GM23248 (cell line): ENCODE data around the gene IDH3A.

Experiments
- EZH2 ChIP-seq: fragments of 200-600 bp; sonication (generic); IDR thresholded peaks from 2 replicates; pipeline ENCODE4 v1.6.1; 2018; ENCODE audit warnings: antibody characterized with exemption, mild to moderate bottlenecking; ENCODE audit not compliant: insufficient read depth, poor library complexity, severe bottlenecking
- EZH2phosphoT487 ChIP-seq: fragments of 200-600 bp; sonication (generic); IDR thresholded peaks from 2 replicates; pipeline ENCODE4 v1.6.1; 2018; ENCODE audit warnings: antibody characterized with exemption, moderate library complexity, mild to moderate bottlenecking, low read depth; ENCODE audit not compliant: insufficient read depth

DNA sequence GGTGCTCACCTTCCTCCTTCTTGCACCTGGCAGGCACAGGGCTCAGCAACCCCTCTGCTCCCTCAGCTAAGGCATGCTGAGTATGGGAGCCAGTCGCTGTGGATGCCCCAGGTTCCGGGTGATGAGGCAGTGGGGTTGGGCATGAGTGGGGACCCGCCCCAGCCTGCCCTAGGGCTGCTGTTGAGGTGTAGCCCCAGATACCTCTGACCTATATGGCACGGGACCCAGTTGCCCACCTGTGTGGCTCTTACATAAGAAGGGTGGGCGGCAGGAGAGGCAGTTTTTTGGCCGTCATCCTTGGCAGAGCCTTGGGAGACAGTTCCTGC lies 64.2 kb downstream of the IDH3A start:
- no peak for TF ChIP-seq EZH2
- TF ChIP-seq EZH2phosphoT487, result no peak
